NT2/D1 (cell line): ENCODE results near the gene RPS5.

Experiments
- SUZ12 ChIP-seq: IDR thresholded peaks from 2 replicates; pipeline ENCODE4 v1.6.1; 2011; ENCODE audit not compliant: insufficient read length, insufficient read depth; ENCODE audit errors: extremely low read depth
- YY1 ChIP-seq: IDR thresholded peaks from 2 replicates; pipeline ENCODE4 v1.6.1; 2011; ENCODE audit not compliant: insufficient read length, insufficient read depth
- ZNF274 ChIP-seq: IDR thresholded peaks from 2 replicates; pipeline ENCODE4 v1.6.1; 2011; ENCODE audit warnings: mild to moderate bottlenecking, low read depth, low read length

DNA sequence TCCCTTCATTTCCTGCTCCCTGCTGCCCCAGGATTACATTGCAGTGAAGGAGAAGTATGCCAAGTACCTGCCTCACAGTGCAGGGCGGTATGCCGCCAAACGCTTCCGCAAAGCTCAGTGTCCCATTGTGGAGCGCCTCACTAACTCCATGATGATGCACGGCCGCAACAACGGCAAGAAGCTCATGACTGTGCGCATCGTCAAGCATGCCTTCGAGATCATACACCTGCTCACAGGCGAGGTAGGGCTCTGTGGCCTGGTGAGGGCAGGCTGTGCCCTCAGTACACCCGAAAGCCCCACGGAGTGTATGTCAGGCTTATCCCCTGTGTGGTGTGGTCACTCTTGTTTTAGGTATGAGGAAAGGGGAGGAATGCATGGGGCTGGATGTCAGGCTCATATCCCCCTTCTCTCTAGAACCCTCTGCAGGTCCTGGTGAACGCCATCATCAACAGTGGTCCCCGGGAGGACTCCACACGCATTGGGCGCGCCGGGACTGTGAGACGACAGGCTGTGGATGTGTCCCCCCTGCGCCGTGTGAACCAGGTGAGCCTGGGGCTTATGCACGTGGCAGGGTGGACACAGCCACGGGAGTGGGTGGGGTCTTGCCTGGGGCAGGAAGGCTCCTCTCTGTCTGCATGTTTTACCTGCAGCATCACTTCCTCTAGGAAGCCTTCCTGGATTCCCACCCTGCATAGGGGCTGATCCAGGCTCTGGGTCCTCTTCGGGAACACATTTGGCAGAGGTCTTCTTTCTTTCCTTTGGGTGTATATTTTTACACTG is 6.1 kb downstream of the RPS5 start:
- TF ChIP-seq ZNF274 = no peak
- no peak for TF ChIP-seq YY1
- no peak for TF ChIP-seq SUZ12
